CD4-positive, alpha-beta T cell treated with Interleukin-17A for 1 hour (primary cell): ENCODE data around the gene EIF4G3.
"Not testable (repeated sequence)": the region's sequence is repeated elsewhere in the genome, so short reads cannot be mapped to it uniquely, and the experiment has no call there.

ENCODE experiments used
- DNase-seq: peaks from one replicate; pipeline ENCODE4 v3.0.0-alpha.2; 2020

Gene EIF4G3

GRCh38 chr1:21182181-21182731 is 5.6 kb upstream of the EIF4G3 start:
- no peak for DNase-seq

GRCh38 chr1:21178271-21178670 is 1.6 kb upstream of the EIF4G3 start:
- not testable (repeated sequence) for DNase-seq

- peak; percentile 61 for DNase-seq
Measured at GRCh38 chr1:21175670-21176581, 771 bp downstream of the EIF4G3 start.

GRCh38 chr1:21175324-21175669 is 1.4 kb downstream of the EIF4G3 start:
- peak; percentile 68 for DNase-seq

GRCh38 chr1:21174654-21175323 is 1.9 kb downstream of the EIF4G3 start:
- no peak for DNase-seq

GRCh38 chr1:21174230-21174629 is 2.5 kb downstream of the EIF4G3 start:
- DNase-seq = no peak

- DNase-seq = not testable (repeated sequence)
Measured at GRCh38 chr1:21173096-21173495, 3.6 kb downstream of the EIF4G3 start.

- not testable (repeated sequence) for DNase-seq
Measured at GRCh38 chr1:21170837-21171236, 5.9 kb downstream of the EIF4G3 start.

GRCh38 chr1:21168444-21168843 is 8.3 kb downstream of the EIF4G3 start:
- DNase-seq = no peak

- DNase-seq = no peak
Measured at GRCh38 chr1:21165646-21166045, 11.1 kb downstream of the EIF4G3 start.

- DNase-seq = no peak
Measured at GRCh38 chr1:21165076-21165475, 11.6 kb downstream of the EIF4G3 start.

- no peak for DNase-seq
Measured at GRCh38 chr1:21164266-21164665, 12.4 kb downstream of the EIF4G3 start.

- DNase-seq = no peak
Measured at GRCh38 chr1:21162740-21163464, 13.8 kb downstream of the EIF4G3 start.

GRCh38 chr1:21161842-21162241 is 14.9 kb downstream of the EIF4G3 start:
- DNase-seq = no peak

GRCh38 chr1:21160263-21160796 is 16.4 kb downstream of the EIF4G3 start:
- DNase-seq = no peak

GRCh38 chr1:21157868-21158267 is 18.8 kb downstream of the EIF4G3 start:
- no peak for DNase-seq

- no peak for DNase-seq
Measured at GRCh38 chr1:21157054-21157453, 19.6 kb downstream of the EIF4G3 start.

GRCh38 chr1:21156019-21156418 is 20.7 kb downstream of the EIF4G3 start:
- DNase-seq = no peak

GRCh38 chr1:21154717-21155116 is 22.0 kb downstream of the EIF4G3 start:
- no peak for DNase-seq

GRCh38 chr1:21153388-21153787 is 23.3 kb downstream of the EIF4G3 start:
- DNase-seq = no peak

GRCh38 chr1:21152423-21153100 is 24.1 kb downstream of the EIF4G3 start:
- no peak for DNase-seq

- no peak for DNase-seq
Measured at GRCh38 chr1:21149855-21150432, 26.8 kb downstream of the EIF4G3 start.
